Right lung (tissue), 10 donors: ENCODE data around the gene NAGS. TPM values are rescaled to one million over a fixed set of nuclear protein-coding genes. Genes with fewer than 3 reads are reported as not detected.
"Not testable (repeated sequence)": the region's sequence is repeated elsewhere in the genome, so short reads cannot be mapped to it uniquely, and the experiment has no call there.

Source experiments
- DNase-seq, 2 donors: peaks; one replicate each; pipeline ENCODE4 v3.0.0-alpha.2; 2013
- long read RNA-seq, 8 donors: transcript quantifications; one replicate each; lab custom pipeline, GENCODE V29; 2026
- polyA plus RNA-seq, 5 donors: library from polyadenylated mRNA; unstranded; fragments of 120-200 nt; gene quantifications; one replicate each; pipeline versions ENCODE4 v1.2.1 to v1.2.3, GENCODE V29; 2013; ENCODE audit warnings: inconsistent platforms in 1 of 5, low replicate concordance in 1 of 5; ENCODE audit not compliant: insufficient read length in 5 of 5, insufficient read depth in 1 of 5

The NAGS gene, protein sequence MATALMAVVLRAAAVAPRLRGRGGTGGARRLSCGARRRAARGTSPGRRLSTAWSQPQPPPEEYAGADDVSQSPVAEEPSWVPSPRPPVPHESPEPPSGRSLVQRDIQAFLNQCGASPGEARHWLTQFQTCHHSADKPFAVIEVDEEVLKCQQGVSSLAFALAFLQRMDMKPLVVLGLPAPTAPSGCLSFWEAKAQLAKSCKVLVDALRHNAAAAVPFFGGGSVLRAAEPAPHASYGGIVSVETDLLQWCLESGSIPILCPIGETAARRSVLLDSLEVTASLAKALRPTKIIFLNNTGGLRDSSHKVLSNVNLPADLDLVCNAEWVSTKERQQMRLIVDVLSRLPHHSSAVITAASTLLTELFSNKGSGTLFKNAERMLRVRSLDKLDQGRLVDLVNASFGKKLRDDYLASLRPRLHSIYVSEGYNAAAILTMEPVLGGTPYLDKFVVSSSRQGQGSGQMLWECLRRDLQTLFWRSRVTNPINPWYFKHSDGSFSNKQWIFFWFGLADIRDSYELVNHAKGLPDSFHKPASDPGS
- polyA plus RNA-seq: 1 to 10 TPM; 2.2 to 4.3 (median 4.2) TPM
- long read RNA-seq, donor 1, partial matches to known transcripts: 0 of 1 reads
- long read RNA-seq, donor 1, other reads (novel, unspliced or antisense): 0 of 1 reads
- long read RNA-seq, donor 2: 0 reads
- long read RNA-seq, donor 3, partial matches to known transcripts: 0 of 1 reads
- long read RNA-seq, donor 3, other reads (novel, unspliced or antisense): 0 of 1 reads
- long read RNA-seq, donor 4: 0 reads
- long read RNA-seq, donor 5: 0 reads
- long read RNA-seq, donor 6, partial matches to known transcripts: 0 of 2 reads
- long read RNA-seq, donor 6, other reads (novel, unspliced or antisense): 0 of 2 reads
- long read RNA-seq, donor 7, partial matches to known transcripts: 0 of 1 reads
- long read RNA-seq, donor 7, other reads (novel, unspliced or antisense): 0 of 1 reads
- long read RNA-seq, donor 8: 0 reads

DNA sequence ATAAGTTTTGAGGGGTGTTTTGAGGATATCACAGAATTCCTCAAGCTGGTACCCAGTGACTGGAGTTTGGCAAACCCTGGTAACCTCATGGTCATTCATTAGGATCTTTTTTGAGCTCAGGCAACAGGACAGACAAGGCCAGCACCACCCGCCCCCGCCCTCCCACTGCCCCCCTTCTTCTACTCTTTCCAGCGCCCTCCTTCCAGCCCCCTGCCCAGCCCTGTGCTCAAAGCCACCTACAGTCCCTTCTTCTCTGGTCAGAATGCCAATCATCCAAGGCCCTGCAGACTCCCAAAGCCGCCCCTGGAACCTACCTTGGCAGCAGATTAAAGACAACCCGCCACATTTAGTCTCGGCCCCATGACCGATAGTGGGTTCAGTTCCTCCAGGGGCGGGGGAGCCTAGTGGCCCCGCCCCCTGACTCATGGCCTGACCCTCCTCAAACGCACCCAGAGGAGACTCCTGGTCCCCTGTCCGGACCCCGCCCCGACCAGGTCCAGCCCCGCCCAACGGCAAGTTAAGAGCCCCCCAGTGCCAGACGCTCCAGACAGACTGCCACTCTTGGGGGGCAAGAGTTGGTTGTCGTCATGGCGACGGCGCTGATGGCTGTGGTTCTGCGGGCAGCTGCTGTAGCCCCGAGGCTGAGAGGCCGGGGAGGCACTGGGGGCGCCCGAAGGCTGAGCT is at the start of gene NAGS:
NAGS (plus strand) TSS at position 546 of the 684 bp plus-strand sequence; CDS start at position 588, 42 bp downstream.
- DNase-seq: no peak

DNA sequence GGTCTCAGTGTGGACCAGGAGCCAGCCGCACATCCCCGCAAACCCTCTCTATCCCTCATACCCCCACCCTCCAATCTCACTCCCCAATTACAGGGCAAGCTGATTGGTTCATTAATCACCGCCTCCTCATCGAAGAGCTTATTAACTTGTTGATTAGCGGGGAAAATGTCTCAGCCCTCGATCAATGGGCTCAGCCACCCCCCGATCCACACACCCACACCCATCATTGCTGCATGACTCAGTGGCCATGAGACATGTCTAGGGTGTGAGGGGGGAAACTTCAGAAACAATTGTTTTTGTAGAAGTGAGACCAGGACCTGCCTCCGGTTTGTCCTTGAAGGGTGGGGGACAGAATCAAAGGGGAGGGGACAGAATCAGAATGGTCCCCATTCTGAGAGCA is 48.2 kb upstream of the NAGS start:
- DNase-seq: no peak

DNA sequence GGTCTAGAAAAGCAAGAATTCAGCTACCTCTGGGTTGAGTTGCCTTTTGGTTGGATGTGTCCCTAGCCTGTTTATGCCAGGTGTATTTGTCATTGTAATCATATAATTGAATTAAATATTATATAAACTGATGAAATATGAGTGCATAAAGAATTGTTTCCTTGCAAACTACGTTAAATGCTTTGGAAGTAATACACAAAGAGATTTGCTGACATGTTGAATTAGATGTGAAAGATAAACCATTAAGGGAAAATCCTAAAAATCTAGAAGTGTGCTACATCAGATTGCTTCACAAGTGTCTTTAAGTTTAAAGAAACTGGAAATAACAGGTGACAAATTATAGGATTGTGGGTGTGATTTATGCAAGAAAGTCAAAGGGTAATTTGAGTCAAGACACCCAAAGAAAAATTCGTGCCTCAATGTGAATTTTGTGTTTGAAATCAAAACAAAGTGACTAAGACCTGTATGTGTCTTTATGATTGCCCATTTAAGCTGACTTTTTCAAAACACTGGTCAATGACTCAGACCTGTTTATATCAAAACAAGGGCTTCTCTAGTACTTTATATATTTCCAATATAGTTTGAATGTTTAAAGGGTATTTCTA is 45.6 kb upstream of the NAGS start:
- no peak for DNase-seq

DNA sequence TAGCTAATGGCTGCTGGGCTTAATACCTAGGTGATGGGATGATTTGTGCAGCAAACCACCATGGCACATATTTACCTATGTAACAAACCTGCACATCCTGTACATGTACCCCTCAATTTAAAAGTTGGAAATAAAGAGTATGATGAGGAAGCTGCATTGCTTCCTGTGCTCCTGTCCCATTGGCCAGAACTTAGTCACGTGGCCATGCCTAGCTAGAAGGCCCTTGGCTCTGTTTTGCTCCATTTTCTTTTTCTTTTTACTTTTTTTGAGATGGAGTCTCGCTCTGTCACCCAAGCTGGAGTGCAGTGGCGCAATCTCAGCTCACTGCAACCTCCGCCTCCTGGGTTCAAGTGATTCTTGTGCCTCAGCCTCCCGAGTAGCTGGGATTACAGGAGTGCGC is 43.1 kb upstream of the NAGS start:
- DNase-seq: not testable (repeated sequence)

DNA sequence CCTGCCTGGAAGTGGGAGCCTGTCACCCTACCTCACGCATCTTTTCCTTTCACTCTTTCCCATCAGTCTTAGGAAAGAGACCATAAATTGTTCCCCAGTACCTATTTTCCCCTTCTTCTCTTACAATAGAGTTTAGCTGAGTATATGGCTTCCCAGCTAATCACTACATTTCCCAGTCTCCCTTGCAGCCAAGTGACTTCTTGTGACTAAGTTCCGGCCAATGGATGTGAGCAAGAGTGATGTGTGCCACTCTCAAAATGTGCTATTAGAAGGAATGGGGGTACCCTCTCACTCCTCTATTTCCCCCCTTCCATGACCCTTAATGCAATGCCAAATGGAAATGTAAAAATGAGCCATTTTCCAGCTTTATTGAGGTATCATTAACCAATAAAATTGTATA is 42.5 kb upstream of the NAGS start:
- no peak for DNase-seq

DNA sequence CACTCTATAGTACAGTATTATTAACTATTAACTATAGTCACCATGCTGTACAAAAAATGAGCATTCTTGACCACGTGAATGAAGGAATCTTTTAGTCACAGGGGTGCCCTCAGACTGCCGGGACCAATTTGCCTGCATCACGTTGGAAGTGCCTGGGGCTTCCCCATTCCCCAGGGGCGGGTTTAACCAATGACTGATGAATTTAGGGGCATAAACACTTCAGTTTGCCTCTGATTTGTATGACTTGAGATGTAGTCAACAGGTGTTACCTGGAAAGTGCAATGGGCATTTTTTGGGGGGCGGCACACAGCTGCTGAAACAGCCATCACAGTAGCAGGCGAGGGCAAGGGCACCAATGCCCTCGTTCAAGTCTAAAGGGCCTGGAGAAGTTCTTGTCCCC is 41.9 kb upstream of the NAGS start:
- DNase-seq: no peak

DNA sequence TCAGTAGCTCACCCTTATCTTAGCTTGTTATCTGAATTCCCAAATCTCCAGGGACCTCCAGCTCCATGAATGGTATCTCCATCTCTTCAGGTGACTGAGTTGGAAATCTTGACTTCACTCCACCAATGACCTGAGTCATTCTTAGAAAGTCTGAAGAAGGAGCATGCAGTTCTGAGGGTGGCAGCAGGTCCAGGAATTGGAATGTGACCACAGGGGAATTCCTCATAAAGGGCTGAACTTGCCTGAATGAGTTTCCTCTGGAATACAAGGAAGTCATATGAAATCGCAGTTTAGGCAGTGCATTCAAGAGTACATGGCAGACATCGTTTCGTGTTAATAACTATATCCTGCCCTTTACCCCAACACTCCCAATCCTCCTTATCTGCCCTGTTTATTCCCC is 38.1 kb upstream of the NAGS start:
- DNase-seq: no peak

DNA sequence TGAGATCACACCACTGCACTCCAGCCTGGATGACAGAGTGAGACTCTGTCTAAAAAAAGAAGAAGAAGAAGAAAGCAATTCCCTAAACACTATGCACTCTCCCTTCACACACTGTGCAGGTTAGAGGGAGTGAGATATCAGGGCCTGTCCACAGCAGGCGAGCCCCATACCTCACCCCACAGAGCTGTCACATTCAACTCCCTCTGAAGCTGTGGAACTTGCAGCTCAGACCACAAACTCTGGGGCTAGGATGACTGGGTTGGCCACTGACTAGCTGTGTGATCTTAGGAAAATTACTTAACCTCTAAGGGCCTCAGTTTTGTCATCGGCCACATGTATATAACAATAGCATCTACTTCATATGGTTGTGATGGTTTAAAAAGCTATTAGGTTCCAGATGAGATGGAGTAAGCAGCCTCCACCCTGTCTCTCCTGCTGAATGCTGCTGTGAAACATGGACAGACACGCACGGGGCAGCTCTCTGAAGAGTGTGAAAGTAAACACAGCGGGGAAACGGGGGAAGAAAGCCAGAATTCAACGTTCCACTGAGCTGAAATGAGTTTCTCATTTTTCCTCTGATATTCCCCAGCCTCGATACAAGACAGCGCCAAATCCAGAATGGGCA is 37.1 kb upstream of the NAGS start:
- peak in 1 of 2 donors; percentile 5 for DNase-seq

DNA sequence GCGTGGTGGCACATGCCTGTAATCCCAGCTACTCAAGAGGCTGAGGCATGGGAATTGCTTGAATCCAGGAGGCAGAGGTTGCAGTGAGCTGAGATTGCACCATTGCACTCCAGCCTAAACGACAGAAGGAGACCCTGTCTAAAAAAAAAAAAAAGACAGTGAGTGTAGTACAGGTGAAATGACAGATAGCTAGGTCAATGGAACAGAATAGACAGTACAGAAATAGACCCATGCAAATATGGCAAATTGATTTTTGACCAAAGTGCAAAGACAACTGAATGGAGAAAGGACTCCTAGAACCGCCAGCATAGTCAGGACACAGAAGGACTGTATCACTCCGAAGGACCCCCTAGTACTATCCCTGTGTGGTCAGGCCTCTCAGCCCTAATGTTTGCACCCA is 34.1 kb upstream of the NAGS start:
- no peak for DNase-seq

DNA sequence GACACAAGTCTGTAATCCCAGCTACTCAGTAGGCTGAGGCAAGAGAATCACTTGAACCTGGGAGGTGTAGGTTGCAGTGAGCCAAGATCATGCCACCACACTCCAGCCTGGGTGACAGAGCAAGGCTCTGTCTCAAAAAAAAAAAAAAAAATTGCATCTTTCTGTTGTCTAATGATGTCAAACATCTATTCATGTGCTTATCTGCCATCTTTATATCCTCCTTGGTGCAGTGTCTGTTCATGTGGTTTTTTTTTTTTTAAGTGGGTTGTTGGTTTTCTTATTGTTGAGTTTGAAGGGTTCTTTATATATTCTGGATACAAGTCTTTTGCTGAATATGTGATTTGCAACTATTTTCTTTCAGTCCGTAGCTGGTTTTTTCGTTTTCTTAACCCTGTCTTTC is 33.0 kb upstream of the NAGS start:
- not testable (repeated sequence) for DNase-seq

DNA sequence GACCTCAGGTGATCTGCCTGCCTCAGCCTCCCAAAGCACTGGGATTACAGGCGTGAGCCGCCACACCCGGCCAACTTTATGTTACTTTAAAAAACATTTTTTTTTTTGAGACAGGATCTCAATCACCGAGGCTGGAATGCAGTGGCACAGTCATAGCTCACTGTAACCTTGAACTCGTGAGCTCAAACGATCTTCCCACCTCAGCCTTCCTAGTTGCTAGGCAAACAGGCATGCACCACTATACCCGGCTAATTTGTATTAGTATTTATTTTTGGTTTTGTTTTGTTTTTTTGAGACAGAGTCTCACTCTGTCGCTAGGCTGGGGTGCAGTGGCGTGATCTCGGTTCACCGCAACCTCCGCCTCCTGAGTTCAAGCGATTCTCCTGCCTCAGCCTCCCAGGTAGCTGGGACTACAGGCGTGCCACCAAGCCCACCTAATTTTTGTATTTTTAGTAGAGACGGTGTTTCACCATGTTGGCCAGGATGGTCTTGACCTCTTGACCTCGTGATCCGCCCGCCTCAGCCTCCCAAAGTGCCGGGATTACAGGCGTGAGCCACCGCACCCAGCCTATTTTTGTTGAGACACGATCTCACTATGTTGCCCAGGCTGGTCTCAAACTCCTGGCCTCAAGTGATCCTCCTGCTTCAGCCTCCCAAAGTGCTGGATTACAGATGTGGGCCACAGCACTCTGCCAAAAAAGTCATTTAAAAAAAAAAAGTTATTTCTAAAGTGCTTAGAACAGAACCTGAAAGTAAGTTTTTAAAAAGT is 31.8 kb upstream of the NAGS start:
- not testable (repeated sequence) for DNase-seq

DNA sequence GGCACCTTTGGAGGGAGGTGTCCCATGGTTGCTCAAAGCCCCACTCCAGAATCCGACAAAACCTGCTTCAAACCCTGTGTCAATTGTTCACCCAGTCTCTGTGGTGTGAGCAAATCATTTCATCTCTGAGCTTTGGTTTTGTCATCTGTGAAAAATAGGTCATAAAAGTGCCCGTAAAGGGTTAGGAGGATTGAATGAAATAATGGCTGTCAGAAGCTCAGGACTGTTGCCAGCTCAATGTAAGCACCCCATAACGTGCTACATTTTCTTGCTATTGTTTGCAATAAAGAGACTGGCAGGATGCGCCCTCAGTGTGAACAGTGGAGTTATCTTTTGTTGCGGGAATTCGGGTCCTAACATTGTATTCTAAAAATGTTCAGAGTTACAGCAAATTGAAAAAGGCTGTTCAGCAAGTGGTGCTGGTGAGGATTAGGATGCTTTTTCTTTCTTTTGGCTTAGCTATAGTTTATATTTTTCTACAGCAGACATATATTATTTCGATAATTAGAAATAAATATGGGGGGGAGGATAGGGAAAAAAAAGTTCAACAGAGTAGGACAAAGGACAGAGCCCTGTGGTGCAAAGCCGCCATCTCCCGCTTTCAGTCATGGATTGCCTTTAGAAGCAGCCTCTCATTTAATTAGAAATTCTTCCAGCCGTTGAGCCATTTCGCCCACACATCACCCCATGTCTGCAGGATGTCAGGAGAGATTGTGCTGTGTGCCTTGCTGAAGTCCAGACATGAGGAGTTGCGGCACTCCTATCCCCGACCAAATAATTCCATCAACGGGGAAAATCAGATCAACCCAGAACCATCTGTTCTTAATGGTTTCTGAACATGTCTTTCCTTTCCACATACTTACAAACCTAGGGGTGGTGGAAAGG is 29.8 kb upstream of the NAGS start:
- no peak for DNase-seq

DNA sequence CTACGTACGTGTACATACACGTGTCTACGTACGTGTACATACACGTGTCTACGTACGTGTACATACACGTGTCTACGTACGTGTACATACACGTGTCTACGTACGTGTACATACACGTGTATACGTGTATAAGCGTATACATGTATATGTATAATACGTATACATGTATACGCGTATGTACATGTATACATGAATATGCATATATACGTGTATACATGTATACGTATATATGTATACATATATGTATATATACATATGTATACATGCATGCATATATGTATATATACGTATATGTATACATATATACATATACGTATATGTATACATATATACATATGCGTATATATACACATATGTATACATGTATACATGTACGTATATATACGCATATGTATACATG is 28.5 kb upstream of the NAGS start:
- DNase-seq: no peak

DNA sequence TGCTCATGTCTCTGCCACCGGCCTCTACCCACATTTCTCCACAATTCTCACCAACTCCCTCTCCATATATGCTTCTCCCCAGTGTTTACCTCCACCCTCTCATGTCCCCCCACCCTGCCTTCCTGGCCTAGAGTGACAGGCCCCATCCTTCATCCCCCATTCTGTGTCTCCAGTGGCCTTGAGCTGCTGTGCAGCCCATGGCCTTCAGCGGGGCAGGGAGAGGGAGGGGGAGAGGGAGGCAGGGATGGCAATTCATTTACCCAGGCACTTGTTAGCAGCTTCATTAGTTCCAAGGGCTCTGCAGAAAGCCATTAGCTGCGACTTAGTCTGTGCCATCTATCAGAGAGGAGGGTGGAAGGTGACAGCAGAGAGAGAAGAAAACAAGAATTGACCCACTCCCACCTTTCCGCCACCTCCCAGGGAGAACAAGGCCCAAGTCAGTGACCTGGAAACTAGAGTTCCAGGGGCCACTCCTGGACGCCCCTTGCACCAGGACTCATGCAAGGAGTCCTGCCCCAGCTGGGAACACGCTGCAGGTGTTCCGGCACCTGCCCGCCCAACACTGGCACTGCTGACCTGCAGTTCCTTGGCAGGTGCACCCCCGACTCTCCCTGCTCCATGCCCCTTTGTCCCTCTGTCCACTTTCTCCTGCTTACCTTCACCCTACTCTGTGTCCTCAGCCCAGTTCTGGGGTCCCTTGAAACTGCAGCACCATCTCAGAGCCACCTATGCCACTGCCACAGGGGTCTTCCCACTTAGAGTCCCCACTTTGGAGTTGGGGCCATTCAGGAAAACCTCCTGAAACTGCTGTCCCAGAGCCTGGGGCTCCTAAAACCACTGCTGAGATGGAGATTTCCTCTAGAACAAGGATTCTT is 27.2 kb upstream of the NAGS start:
- DNase-seq: no peak

DNA sequence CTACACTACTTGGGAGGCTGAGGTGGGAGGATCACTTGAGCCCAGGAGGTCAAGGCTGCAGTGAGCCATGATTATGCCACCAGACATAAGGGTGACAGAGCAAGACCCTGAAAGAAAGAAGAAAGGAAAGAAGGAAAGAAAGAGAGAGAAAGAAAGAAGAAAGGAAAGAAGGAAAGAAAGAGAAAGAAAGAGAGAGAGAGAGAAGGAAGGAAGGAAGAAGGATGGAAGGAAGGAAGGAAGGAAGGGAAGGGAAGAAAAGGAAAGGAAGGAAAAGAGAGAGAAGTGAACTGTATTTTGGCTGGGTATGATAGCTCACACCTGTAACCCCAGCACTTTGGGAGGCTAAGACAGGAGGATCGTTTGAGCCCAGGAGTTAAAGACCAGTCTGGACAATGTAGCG is 26.3 kb upstream of the NAGS start:
- no peak for DNase-seq

DNA sequence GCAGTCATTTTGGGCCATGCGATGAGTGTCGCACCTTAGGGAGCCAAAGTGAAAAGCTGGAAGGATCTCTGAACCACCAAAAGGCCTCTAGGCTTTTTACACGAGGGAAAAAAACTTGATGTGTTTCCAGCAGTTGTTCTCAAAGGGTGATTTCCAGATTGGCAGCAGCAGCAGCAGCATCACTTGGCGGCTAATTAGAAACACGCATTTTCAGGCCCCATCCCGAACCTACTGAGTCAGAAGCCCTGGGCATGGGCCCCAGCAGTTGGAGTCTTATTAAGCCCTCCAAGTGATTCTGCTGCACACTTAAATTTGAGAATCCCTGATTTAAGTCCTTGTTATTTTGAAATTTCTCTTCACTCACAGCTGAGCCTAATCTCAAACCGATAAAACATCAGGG is 25.4 kb upstream of the NAGS start:
- DNase-seq: no peak

DNA sequence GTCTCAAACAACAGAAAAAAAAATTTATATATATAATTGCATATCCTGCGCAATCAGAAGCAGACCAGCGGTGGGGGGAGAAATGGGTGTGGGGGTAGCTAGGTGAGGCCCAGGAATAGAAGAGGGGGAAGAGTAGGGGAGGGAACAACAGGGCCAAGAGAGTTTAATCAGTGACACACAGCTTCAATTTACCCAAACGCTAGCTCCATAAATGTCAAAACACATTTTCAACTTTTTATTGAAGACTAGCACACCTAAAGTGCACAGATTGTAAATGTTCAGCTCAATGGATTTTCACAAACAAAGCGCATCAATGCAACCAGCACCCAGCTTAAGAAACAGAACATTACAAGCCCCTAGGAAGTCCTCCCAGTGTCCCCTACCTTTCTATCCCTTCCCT is 24.8 kb upstream of the NAGS start:
- DNase-seq: no peak

DNA sequence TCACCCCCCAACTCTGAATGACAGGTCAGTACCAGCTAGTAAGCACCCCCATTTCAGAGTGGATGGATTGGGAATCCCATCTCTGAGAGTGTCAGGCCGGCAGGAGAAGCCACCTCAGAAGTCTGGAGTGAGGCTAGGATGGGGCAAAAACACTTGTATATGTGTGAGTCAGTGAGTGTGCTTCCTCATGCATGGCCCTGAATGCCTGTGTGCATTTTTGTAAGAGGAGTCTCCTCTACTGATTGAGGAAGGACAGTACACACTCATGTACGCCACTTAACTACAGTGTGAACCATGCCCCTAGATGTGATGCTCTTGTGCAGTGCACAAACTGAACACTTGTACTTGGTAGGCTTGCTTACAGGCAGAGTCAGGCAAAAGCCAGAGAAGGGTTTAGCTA is 22.3 kb upstream of the NAGS start:
- no peak for DNase-seq
